ENCODE results near the gene PCGF3. TPM values are rescaled to one million over a fixed set of nuclear protein-coding genes. Genes with fewer than 3 reads are reported as not detected.

PCGF3 gene
- total RNA-seq, 4 donors from 2014 or later = 31.0 to 67.1 (median 48.8) TPM

DNA sequence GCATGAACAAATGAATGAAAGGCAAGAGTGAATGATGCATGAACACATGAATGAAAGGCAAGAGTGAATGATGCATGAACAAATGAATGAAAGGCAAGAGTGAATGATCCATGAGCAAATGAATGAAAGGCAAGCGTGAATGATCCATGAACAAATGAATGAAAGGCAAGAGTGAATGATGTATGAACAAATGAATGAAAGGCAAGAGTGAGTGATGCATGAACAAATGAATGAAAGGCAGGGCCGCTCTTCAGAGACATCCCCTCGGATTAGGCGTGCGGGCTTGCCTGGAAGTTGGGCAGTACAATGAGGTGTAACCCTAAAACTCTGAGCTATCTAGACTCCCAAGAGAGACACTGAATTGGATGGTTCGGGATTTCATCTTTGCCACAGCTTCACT, 3.7 kb downstream of the PCGF3 start:
- TF ChIP-seq, protein P1, sequence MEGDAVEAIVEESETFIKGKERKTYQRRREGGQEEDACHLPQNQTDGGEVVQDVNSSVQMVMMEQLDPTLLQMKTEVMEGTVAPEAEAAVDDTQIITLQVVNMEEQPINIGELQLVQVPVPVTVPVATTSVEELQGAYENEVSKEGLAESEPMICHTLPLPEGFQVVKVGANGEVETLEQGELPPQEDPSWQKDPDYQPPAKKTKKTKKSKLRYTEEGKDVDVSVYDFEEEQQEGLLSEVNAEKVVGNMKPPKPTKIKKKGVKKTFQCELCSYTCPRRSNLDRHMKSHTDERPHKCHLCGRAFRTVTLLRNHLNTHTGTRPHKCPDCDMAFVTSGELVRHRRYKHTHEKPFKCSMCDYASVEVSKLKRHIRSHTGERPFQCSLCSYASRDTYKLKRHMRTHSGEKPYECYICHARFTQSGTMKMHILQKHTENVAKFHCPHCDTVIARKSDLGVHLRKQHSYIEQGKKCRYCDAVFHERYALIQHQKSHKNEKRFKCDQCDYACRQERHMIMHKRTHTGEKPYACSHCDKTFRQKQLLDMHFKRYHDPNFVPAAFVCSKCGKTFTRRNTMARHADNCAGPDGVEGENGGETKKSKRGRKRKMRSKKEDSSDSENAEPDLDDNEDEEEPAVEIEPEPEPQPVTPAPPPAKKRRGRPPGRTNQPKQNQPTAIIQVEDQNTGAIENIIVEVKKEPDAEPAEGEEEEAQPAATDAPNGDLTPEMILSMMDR (IDR thresholded peaks at IDR 0.05) = no peak
- ATAC-seq (ENCODE audit: low FRiP score) = no peak
- DNase-seq (ENCODE audit: low spot score) = no peak

DNA sequence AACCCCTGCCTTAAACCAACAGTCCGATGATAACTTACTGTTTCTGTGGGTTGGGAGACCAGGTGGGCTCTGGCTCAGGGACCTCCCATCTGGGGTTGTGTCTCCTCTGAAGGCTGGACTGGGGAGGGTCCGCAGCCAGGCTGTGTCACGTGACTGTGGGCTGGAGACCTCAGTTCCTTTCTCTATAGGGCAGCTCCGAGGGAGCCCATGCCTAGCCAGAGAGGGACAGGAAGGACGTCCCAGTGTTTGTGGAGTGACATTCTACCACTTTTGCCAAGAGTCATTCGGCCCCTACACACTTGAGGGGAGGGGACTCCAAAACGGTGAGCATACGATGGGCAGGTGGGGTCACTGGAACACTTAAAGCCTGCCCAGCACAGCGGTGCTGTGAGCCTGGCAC, 4.5 kb downstream of the PCGF3 start:
- no peak for DNase-seq (ENCODE audit: low spot score)
- no peak for ATAC-seq (ENCODE audit: low FRiP score)
- TF ChIP-seq, protein P1 (IDR thresholded peaks at IDR 0.05) = no peak

DNA sequence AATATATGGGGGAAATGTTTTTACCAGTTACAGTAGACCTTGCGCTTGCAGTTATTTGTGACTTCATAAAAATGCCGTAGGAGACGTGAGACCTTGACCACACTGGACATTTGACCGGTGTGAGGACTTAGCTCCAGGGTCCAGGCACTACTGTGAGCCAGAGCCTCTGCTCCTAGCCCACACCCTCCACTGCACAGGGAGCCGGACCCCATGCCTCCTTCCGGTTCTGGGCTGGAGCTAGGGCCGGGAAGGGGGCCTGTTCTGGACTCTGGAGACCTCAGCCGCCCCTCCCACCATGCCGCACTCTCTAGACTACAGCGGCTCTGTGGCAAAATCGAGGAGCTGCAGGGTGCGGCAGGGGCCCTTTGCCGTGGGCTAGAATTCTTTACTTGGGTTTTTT, 5.3 kb downstream of the PCGF3 start:
- no peak for ATAC-seq (ENCODE audit: low FRiP score)
- TF ChIP-seq, protein P1 (IDR thresholded peaks at IDR 0.05) = no peak
- no peak for DNase-seq (ENCODE audit: low spot score)

DNA sequence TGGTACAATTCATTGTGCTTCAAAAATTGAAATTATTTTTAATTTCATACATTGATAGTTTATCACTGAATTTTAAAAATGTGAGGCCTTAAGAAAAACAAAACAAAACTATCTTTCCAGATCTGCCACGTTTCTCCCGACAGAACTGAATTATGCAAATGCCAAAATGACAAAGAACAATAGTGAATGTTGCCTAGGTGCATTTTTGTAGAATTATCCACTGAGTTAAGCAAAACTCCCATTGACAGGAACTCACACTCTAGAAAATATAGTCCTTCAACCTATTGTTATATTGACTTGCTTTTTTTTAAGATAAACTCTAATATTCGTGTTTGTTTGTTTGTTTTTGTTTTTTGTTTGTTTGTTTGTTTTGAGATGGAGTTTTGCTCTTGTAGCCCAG, 6.5 kb downstream of the PCGF3 start:
- TF ChIP-seq, protein P1 (IDR thresholded peaks at IDR 0.05) = no peak
- ATAC-seq (ENCODE audit: low FRiP score) = no peak
- no peak for DNase-seq (ENCODE audit: low spot score)

DNA sequence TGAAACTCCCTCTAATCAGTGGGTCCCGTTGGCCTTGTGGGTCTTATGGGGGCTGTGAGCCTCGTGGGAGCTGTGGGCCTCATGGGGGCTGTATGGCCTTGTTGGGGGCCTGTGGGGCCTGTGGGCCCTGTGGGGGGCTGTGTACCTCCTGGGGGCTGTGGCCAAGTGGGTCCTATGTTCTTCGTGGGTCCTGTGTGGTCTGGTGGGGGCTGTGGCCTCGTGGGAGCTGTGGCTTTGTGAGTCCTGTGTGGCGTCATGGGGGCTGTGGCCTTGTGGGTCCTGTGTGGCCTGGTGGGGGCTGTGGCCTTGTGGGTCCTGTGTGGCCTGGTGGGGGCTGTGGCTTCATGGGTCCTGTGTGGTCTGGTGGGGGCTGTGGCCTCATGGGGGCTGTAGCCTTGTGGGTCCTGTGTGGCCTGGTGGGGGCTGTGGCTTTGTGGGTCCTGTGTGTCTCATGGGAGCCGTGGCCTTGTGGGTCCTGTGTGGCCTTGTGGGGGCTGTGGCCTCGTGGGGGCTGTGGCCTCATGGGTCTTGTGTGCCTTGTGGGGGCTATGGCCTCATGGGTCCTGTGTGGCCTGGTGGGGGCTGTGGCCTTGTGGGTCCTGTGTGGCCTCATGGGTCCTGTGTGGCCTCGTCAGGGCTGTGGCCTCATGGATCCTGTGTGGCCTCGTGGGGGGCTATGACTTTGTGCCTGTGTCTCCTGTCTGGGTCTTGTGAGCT, 7.4 kb downstream of the PCGF3 start:
- no peak for ATAC-seq (ENCODE audit: low FRiP score)

DNA sequence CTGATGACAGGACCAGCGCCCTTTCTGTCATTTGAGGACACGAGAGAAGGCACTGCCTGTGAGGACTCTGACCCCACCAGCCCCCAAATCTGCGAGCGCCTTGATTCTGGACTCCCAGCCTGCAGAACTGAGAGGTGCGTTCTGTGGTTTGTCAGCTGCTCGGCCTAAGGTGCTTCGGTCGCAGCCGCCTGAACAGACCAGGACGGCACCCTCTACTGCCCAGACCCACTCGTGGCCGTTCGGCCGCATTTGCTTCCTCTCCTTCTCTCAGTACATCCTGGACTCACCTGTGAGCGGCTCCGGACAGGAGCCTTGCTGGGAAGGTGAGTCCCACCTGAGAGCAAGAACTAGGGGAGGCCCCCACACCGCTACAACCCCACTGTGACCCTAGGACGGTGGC, 8.5 kb downstream of the PCGF3 start:
- TF ChIP-seq, protein P1 (IDR thresholded peaks at IDR 0.05) = no peak
- DNase-seq (ENCODE audit: low spot score) (no peak), ATAC-seq (ENCODE audit: low FRiP score) (no peak)

More for the DNA sequence above, 7.4 kb downstream of the PCGF3 start:
- no peak for DNase-seq (ENCODE audit: low spot score)
- TF ChIP-seq, protein P1 (IDR thresholded peaks at IDR 0.05) = no peak

DNA sequence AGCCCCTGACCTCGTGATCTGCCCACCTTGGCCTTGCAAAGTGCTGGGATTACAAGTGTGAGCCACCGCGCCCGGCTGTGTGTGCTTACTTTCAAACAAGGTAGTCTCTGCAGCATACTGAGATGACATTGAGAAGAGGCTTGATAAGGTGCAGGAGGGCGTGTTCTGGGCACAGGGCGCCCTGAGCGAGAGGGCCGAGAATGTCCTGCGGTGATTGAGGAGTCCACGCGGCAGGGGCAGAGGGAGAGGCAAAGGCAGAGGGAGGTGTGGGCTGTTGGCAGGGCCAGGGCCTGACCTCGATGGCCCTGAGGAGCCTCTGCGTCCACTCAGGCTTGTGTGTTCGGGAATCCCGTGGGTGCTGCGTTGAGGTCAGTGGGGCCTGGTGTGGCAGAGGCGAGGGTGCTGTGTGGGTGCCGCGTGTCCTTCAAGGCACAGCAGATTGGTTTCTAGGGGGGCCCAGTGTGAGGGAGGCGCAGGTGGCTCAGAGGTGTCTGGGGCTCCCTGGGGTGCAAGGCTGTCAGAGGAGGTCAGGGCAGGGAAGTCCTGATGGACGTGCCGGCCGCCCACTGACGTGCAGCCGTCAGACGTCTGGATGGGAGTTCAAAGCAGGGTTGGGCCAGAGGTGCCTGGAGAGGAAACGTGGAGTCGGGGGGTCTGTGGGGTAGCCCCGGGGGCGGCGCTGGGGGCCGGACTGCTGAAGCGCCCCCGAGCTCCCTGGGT, 12.1 kb downstream of the PCGF3 start:
- TF ChIP-seq, protein P1 (IDR thresholded peaks at IDR 0.05) = no peak
- ATAC-seq (ENCODE audit: low FRiP score) (no peak), DNase-seq (ENCODE audit: low spot score) (no peak)

All from omental fat pad (tissue), 4 donors.